GM18907 (cell line): Measurements from ENCODE around the gene TSPAN5.
"Not testable (repeated sequence)": the region's sequence is repeated elsewhere in the genome, so short reads cannot be mapped to it uniquely, and the experiment has no call there.

Experiments used
- ATAC-seq: cut with Tn5 transposase; IDR thresholded peaks from one replicate; pipeline ENCODE4 v1.9.1; 2021; ENCODE audit warnings: mild to moderate bottlenecking, moderate library complexity; ENCODE audit not compliant: unreplicated experiment

Gene TSPAN5

GRCh38 chr4:98469771-98470170, 188.6 kb downstream of the TSPAN5 start:
- ATAC-seq: no peak

- no peak for ATAC-seq
Measured at GRCh38 chr4:98468709-98469108, 189.7 kb downstream of the TSPAN5 start.

- ATAC-seq: peak; percentile 97
Measured at GRCh38 chr4:98467627-98468072, 190.8 kb downstream of the TSPAN5 start.

- no peak for ATAC-seq
Measured at GRCh38 chr4:98466868-98467599, 191.4 kb downstream of the TSPAN5 start.

GRCh38 chr4:98462487-98462886, 195.9 kb downstream of the TSPAN5 start:
- ATAC-seq: no peak

GRCh38 chr4:98461121-98461865, 197.1 kb downstream of the TSPAN5 start:
- ATAC-seq: not testable (repeated sequence)

GRCh38 chr4:98457422-98457821, 201.0 kb downstream of the TSPAN5 start:
- ATAC-seq: not testable (repeated sequence)

- ATAC-seq: no peak
Measured at GRCh38 chr4:98452091-98452490, 206.3 kb downstream of the TSPAN5 start.

GRCh38 chr4:98448908-98449307, 209.5 kb downstream of the TSPAN5 start:
- ATAC-seq: peak; percentile 51

- ATAC-seq: no peak
Measured at GRCh38 chr4:98447648-98448047, 210.8 kb downstream of the TSPAN5 start.

GRCh38 chr4:98446499-98447375, 211.7 kb downstream of the TSPAN5 start:
- peak; percentile 83 for ATAC-seq

GRCh38 chr4:98444371-98444770, 214.0 kb downstream of the TSPAN5 start:
- no peak for ATAC-seq

- no peak for ATAC-seq
Measured at GRCh38 chr4:98434816-98435215, 223.6 kb downstream of the TSPAN5 start.

- no peak for ATAC-seq
Measured at GRCh38 chr4:98433691-98434090, 224.7 kb downstream of the TSPAN5 start.

- ATAC-seq: no peak
Measured at GRCh38 chr4:98430708-98431403, 227.6 kb downstream of the TSPAN5 start.

GRCh38 chr4:98423009-98423408, 235.4 kb downstream of the TSPAN5 start:
- ATAC-seq: no peak

GRCh38 chr4:98421111-98421510, 237.3 kb downstream of the TSPAN5 start:
- ATAC-seq: no peak
